Upper lobe of left lung (tissue), 6 donors: ENCODE measurements around the gene PARVG. TPM values are rescaled to one million over a fixed set of nuclear protein-coding genes. Genes with fewer than 3 reads are reported as not detected.

ENCODE experiments used
- ATAC-seq, 2 donors: fragments of 200-7000 bp; cut with Tn5 transposase; one replicate each; pipeline ENCODE4 v1.9.1; 2022; ENCODE audit warnings: mild to moderate bottlenecking in 2 of 2, moderate library complexity in 2 of 2; ENCODE audit not compliant: low FRiP score in 2 of 2
- DNase-seq, 2 donors: peaks; one replicate each; pipeline ENCODE4 v3.0.0-alpha.2; 2019 to 2020
- H3K27ac ChIP-seq, 4 donors: fragments of 200-600 bp; sonication (generic); one replicate each; pipeline ENCODE4 v1.5.1; 2016 to 2019
- H3K27me3 ChIP-seq, 4 donors: fragments of 200-600 bp; sonication (generic); one replicate each; pipeline ENCODE4 v1.5.1; 2017 to 2019
- H3K36me3 ChIP-seq, 4 donors: fragments of 200-600 bp; sonication (generic); one replicate each; pipeline ENCODE4 v1.5.1; 2016 to 2019
- H3K4me1 ChIP-seq, 4 donors: fragments of 200-600 bp; sonication (generic); one replicate each; pipeline ENCODE4 v1.5.1; 2018 to 2019
- H3K4me3 ChIP-seq, 4 donors: fragments of 200-600 bp; sonication (generic); one replicate each; pipeline ENCODE4 v1.5.1; 2017 to 2019; ENCODE audit warnings: mild to moderate bottlenecking in 2 of 4, moderate library complexity in 1 of 4
- H3K9me3 ChIP-seq, 4 donors: fragments of 200-600 bp; sonication (generic); one replicate each; pipeline ENCODE4 v1.5.1; 2018 to 2019
- CTCF ChIP-seq, 6 experiments: fragments of 450-650 bp in 4 of 6; fragments of 200-600 bp in 2 of 6; sonication (generic) in 2 of 6; IDR thresholded peaks; one replicate each; pipeline ENCODE4 v1.5.1; 2016 to 2019; ENCODE audit warnings: antibody characterized with exemption in 6 of 6
- EP300 ChIP-seq, 4 donors: sonication (generic); formaldehyde crosslinking; IDR thresholded peaks; one replicate each; pipeline ENCODE4 v1.5.1; 2017; ENCODE audit warnings: antibody characterized with exemption in 4 of 4, control low read depth in 2 of 4
- POLR2A ChIP-seq, 4 donors: fragments of 450-650 bp; IDR thresholded peaks; one replicate each; pipeline ENCODE4 v1.5.1; 2016 to 2017; ENCODE audit warnings: antibody characterized with exemption in 4 of 4, mild to moderate bottlenecking in 2 of 4
- POLR2AphosphoS5 ChIP-seq, 2 donors: sonication (generic); formaldehyde crosslinking; IDR thresholded peaks; one replicate each; pipeline ENCODE4 v1.5.1; 2017; ENCODE audit warnings: antibody characterized with exemption in 2 of 2
- WGBS, 2 donors: methylation state at CpG; one replicate each; pipeline ENCODE4 v1.1.5; 2017 to 2018; 5-methylcytosine and 5-hydroxymethylcytosine counted together
- total RNA-seq, 6 donors: library from RNA; depleted of rRNA in 4 of 6; stranded (reverse); fragments of >200 nt in 4 of 6; gene quantifications; one replicate each; pipeline versions ENCODE4 v1.1.0 to v1.2.1, GENCODE V29; 2016 to 2021
- donor health status: DM: no; HTN: no; CAD: no; lungs with moderate emphysema.
- donor health status: DM: no; HTN: yes; CAD: no; lungs with severe emphysema.

Gene PARVG
- total RNA-seq, 6 donors from 2014 or later = 42.4 to 315 (median 82.4) TPM

GRCh38 chr22:44186737-44187136, 6.0 kb downstream of the PARVG start:
- peaks cover 0 to 12% (median 3%) of the 10 kb centered on the region in 4 donors for H3K4me1 ChIP-seq
- WGBS, 2 donors = 67 to 79% methylated on average over 1 to 4 of the region's 4 CpGs
- TF ChIP-seq CTCF (IDR thresholded peaks at IDR 0.05) (no peak), EP300 (IDR thresholded peaks at IDR 0.05) (no peak), POLR2AphosphoS5 (IDR thresholded peaks at IDR 0.05) (no peak), POLR2A (IDR thresholded peaks at IDR 0.05) (no peak)
- no peak overlapping the region for H3K4me3 ChIP-seq
- no peaks in the 10 kb centered on the region for H3K27me3 ChIP-seq
- no peaks in the 10 kb centered on the region for H3K9me3 ChIP-seq
- no peak for ATAC-seq
- H3K27ac ChIP-seq = no peak overlapping the region
- H3K36me3 ChIP-seq = no peaks in the 10 kb centered on the region
- DNase-seq = no peak

GRCh38 chr22:44187652-44188230, 7.0 kb downstream of the PARVG start:
- TF ChIP-seq EP300 (IDR thresholded peaks at IDR 0.05) (no peak), POLR2A (IDR thresholded peaks at IDR 0.05) (no peak), CTCF (IDR thresholded peaks at IDR 0.05) (no peak), POLR2AphosphoS5 (IDR thresholded peaks at IDR 0.05) (no peak)
- DNase-seq = peak in 1 of 2 donors; percentile 27

GRCh38 chr22:44188316-44188715, 7.6 kb downstream of the PARVG start:
- H3K9me3 ChIP-seq = no peaks in the 10 kb centered on the region
- H3K4me3 ChIP-seq = no peak overlapping the region
- no peaks in the 10 kb centered on the region for H3K27me3 ChIP-seq
- ATAC-seq (no peak), DNase-seq (no peak)
- H3K36me3 ChIP-seq = no peaks in the 10 kb centered on the region
- TF ChIP-seq POLR2AphosphoS5 (IDR thresholded peaks at IDR 0.05) = no peak
- no peak for TF ChIP-seq POLR2A (IDR thresholded peaks at IDR 0.05)
- TF ChIP-seq EP300 (IDR thresholded peaks at IDR 0.05) = no peak
- peaks cover 0 to 5% (median under 1%) of the 10 kb centered on the region in 4 donors for H3K4me1 ChIP-seq
- WGBS, 2 donors = 81 to 90% methylated on average over 6 to 8 of the region's 8 CpGs
- H3K27ac ChIP-seq = no peak overlapping the region

More at GRCh38 chr22:44187652-44188230, 7.0 kb downstream of the PARVG start:
- no peaks in the 10 kb centered on the region for H3K9me3 ChIP-seq
- H3K4me1 ChIP-seq = peaks cover 0 to 7% (median 3%) of the 10 kb centered on the region in 4 donors
- H3K27me3 ChIP-seq = no peaks in the 10 kb centered on the region
- no peak overlapping the region for H3K4me3 ChIP-seq
- ATAC-seq = no peak
- H3K27ac ChIP-seq = no peak overlapping the region
- no peaks in the 10 kb centered on the region for H3K36me3 ChIP-seq
- WGBS, 2 donors = 93% methylated on average over 6 to 12 of the region's 12 CpGs

- Histone ChIP-seq H3K4me3 (no peak overlapping the region), H3K9me3 (no peaks in the 10 kb centered on the region), H3K4me1 (peaks cover 0 to 5% (median 0%) of the 10 kb centered on the region in 4 donors), H3K36me3 (no peaks in the 10 kb centered on the region), H3K27me3 (no peaks in the 10 kb centered on the region), H3K27ac (no peak overlapping the region)
- DNase-seq = peak in 1 of 2 donors; percentile 54
- no peak for ATAC-seq
- WGBS, 2 donors = 93 to 94% methylated on average over 8 to 12 of the region's 12 CpGs
- no peak for TF ChIP-seq EP300 (IDR thresholded peaks at IDR 0.05)
- no peak for TF ChIP-seq POLR2A (IDR thresholded peaks at IDR 0.05)
- no peak for TF ChIP-seq POLR2AphosphoS5 (IDR thresholded peaks at IDR 0.05)
- TF ChIP-seq CTCF (IDR thresholded peaks at IDR 0.05) = no peak
These were observed 8.4 kb downstream of the PARVG start for GRCh38 chr22:44188986-44189630.

GRCh38 chr22:44190381-44190976, 9.8 kb downstream of the PARVG start:
- TF ChIP-seq POLR2A (IDR thresholded peaks at IDR 0.05) (no peak), CTCF (IDR thresholded peaks at IDR 0.05) (no peak), POLR2AphosphoS5 (IDR thresholded peaks at IDR 0.05) (no peak), EP300 (IDR thresholded peaks at IDR 0.05) (no peak)
- Histone ChIP-seq H3K9me3 (no peaks in the 10 kb centered on the region), H3K27me3 (no peaks in the 10 kb centered on the region), H3K4me3 (no peak overlapping the region), H3K36me3 (no peaks in the 10 kb centered on the region), H3K27ac (no peak overlapping the region), H3K4me1 (peaks cover 0 to 5% (median 0%) of the 10 kb centered on the region in 4 donors)
- 76 to 86% methylated on average over 1 to 12 of the region's 12 CpGs for WGBS, 2 donors
- peak in 1 of 2 donors; percentile 36 for DNase-seq
- ATAC-seq = no peak
